LNCaP clone FGC (cell line): ENCODE measurements around the gene CLPSL1.
A peak's percentile ranks its signal among the peaks of the same experiment; 100 is the strongest.

Source experiments
- DNase-seq: peaks from one replicate; pipeline ENCODE4 v3.0.0-alpha.2; 2011; ENCODE audit warnings: low read depth
- H3K4me3 ChIP-seq: 2 replicates; pipeline ENCODE4 v1.5.1; 2011; ENCODE audit warnings: mild to moderate bottlenecking, low read depth, low read length, control low read depth
- CTCF ChIP-seq: IDR thresholded peaks from 2 replicates; pipeline ENCODE4 v1.5.1; 2012; ENCODE audit warnings: mild to moderate bottlenecking; ENCODE audit not compliant: control insufficient read depth, insufficient read depth; ENCODE audit errors: extremely low read depth

The CLPSL1 gene

GRCh38 chr6:35747877-35748276, 32.9 kb upstream of the CLPSL1 start:
- no peak for DNase-seq
- H3K4me3 ChIP-seq, result no peak overlapping the region
- TF ChIP-seq CTCF, result no peak

GRCh38 chr6:35750557-35750956, 30.3 kb upstream of the CLPSL1 start:
- no peak for TF ChIP-seq CTCF
- no peak for DNase-seq
- no peak overlapping the region for H3K4me3 ChIP-seq

- H3K4me3 ChIP-seq, result no peak overlapping the region
- TF ChIP-seq CTCF, result no peak
- DNase-seq, result no peak
Measured at GRCh38 chr6:35751594-35751993, 29.2 kb upstream of the CLPSL1 start.

GRCh38 chr6:35752330-35752729, 28.5 kb upstream of the CLPSL1 start:
- no peak for TF ChIP-seq CTCF
- DNase-seq, result no peak
- no peak overlapping the region for H3K4me3 ChIP-seq

- peak; percentile 52 for TF ChIP-seq CTCF
- peak; percentile 85 for DNase-seq
- no peak overlapping the region for H3K4me3 ChIP-seq
Measured at GRCh38 chr6:35754452-35755277, 26.2 kb upstream of the CLPSL1 start.

- H3K4me3 ChIP-seq, result no peak overlapping the region
- no peak for TF ChIP-seq CTCF
- no peak for DNase-seq
Measured at GRCh38 chr6:35755278-35755924, 25.4 kb upstream of the CLPSL1 start.
